K562 (cell line): Measurements from ENCODE around the gene TBC1D16.

Experiments
- CBX2 ChIP-seq: fragments of 200-600 bp; sonication (generic); IDR thresholded peaks from one replicate; pipeline ENCODE4 v1.6.1; 2012; ENCODE audit warnings: mild to moderate bottlenecking, low read length, inconsistent platforms; ENCODE audit not compliant: insufficient read depth, poor library complexity, severe bottlenecking
- HCFC1 ChIP-seq: IDR thresholded peaks from 2 replicates; pipeline ENCODE4 v1.6.1; 2012; ENCODE audit warnings: low read depth, low read length, improper control_type of control experiment
- NFIC ChIP-seq: fragments of 450-650 bp; IDR thresholded peaks from 2 replicates; pipeline ENCODE4 v1.6.1; 2017; ENCODE audit warnings: mild to moderate bottlenecking, inconsistent platforms
- PHF20 ChIP-seq: fragments of 450-650 bp; IDR thresholded peaks from 2 replicates; pipeline ENCODE4 v1.6.1; 2018; ENCODE audit not compliant: partially characterized antibody
- SETDB1 ChIP-seq: IDR thresholded peaks from one replicate; pipeline ENCODE4 v1.6.1; 2012; ENCODE audit warnings: low read length, control low read depth, inconsistent platforms
- TEAD2 ChIP-seq: fragments of 450-650 bp; IDR thresholded peaks from 2 replicates; pipeline ENCODE4 v1.6.1; 2016; ENCODE audit warnings: missing genetic modification characterization, control low read depth, missing compliant biosample characterization
- ZNF274 ChIP-seq: IDR thresholded peaks from 2 replicates; pipeline ENCODE4 v1.6.1; 2011; ENCODE audit warnings: low read depth, mild to moderate bottlenecking, low read length, moderate library complexity, borderline replicate concordance
- ZNF699 ChIP-seq: fragments of 250-450 bp; sonication (Bioruptor Pico); IDR thresholded peaks from 2 replicates; pipeline ENCODE4 v1.8.0; 2021; ENCODE audit warnings: mild to moderate bottlenecking, moderate library complexity; ENCODE audit not compliant: insufficient replicate concordance
- TF ChIP-seq, protein P1 (sequence below), 2 experiments: fragments of 450-650 bp; IDR thresholded peaks; 2 replicates each; pipeline ENCODE4 v1.6.1; 2016; ENCODE audit warnings: mild to moderate bottlenecking in 2 of 2, borderline replicate concordance in 1 of 2, low read depth in 1 of 2, moderate library complexity in 1 of 2

DNA sequence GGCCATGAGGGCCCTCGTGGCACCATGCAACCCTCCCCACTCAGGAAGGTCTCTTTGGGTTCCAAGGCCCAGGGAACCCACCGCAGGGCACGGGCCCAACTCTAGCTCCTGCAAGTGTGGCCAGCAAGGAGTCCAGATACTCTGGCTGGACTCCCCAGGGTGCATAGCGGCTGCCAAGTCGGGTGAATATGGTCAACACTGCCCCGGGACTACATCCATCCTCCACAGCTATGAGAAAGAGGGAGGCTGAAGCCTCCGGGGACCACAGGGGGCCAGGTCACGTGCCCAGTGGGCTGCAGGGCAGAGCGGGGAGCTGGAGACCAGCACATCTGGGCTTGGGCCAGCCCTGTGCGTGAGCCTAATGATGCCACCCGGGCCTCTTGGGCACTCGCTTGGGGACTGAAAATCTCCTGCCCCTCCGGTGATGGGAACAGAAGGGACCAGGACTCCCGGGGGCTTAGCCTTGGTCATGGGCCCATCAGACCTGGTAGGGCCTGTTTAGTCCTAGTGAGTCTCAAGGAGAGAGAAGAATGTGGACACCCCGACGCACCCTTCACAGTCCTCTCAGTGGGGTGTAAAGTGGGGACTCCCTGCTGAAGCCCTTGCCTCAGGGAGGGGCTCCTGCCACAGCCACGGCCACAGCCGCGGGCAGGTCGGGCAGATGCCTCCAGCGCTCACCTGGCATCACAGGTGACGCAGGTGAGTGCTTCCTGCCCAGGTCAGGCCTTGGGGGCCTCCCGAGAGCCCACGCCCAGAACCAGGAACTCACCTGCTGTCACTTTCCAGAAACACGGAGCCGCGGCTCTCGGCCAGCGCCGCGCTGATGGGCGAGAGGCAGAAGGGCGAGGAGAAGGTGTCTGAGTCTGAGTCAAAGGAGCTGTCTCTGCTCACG is 26.0 kb downstream of the TBC1D16 start:
- TF ChIP-seq, protein P1, sequence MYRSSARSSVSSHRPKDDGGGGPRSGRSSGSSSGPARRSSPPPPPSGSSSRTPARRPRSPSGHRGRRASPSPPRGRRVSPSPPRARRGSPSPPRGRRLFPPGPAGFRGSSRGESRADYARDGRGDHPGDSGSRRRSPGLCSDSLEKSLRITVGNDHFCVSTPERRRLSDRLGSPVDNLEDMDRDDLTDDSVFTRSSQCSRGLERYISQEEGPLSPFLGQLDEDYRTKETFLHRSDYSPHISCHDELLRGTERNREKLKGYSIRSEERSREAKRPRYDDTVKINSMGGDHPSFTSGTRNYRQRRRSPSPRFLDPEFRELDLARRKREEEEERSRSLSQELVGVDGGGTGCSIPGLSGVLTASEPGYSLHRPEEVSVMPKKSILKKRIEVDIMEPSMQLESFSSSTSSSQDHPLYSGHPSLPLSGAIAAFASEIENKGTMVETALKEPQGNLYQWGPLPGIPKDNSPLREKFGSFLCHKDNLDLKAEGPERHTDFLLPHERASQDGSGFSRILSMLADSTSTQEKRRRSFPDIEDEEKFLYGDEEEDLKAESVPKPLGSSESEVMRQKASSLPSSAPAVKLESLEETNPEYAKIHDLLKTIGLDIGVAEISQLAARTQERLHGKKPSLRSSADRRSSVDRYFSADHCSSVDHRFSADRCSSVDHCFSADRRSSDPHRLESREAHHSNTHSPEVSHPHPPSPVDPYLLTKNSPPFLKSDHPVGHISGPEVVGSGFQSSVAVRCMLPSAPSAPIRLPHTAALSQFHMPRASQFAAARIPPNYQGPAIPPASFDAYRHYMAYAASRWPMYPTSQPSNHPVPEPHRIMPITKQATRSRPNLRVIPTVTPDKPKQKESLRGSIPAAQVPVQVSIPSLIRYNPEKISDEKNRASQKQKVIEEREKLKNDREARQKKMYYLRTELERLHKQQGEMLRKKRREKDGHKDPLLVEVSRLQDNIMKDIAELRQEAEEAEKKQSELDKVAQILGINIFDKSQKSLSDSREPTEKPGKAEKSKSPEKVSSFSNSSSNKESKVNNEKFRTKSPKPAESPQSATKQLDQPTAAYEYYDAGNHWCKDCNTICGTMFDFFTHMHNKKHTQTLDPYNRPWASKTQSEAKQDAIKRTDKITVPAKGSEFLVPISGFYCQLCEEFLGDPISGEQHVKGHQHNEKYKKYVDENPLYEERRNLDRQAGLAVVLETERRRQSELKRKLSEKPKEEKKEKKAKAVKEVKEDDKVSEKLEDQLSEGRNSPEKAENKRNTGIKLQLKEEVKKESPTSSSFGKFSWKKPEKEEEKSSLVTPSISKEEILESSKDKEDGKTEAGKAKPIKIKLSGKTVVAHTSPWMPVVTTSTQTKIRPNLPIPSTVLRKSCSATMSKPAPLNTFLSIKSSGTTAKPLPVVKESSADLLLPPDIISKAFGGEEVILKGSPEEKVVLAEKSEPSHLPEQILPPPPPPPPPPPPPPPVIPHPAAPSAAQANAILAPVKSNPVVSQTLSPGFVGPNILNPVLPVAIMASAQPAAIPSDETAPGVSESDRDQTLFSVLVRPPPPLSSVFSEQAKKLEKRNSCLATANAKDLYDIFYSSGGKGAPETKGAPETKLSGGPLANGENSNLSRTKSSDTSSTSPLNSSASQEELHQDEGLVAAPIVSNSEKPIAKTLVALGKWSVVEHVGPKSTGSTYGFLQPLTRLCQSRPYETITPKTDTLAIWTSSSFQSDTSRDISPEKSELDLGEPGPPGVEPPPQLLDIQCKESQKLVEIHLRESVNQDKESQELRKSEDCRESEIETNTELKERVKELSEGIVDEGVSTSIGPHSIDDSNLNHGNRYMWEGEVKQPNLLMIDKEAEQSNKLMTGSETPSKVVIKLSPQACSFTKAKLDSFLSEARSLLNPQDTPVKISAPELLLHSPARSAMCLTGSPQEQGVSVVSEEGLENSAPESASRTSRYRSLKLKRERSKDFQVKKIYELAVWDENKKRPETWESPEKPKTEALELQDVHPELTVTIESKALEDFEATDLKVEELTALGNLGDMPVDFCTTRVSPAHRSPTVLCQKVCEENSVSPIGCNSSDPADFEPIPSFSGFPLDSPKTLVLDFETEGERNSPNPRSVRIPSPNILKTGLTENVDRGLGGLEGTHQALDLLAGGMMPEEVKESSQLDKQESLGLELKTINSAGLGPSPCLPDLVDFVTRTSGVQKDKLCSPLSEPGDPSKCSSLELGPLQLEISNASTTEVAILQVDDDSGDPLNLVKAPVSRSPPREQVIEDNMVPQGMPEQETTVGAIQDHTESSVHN (IDR thresholded peaks at IDR 0.05; ENCODE audit: borderline replicate concordance in 1 of 2, low read depth in 1 of 2): no peak
- TF ChIP-seq CBX2 (no peak), HCFC1 (no peak), TEAD2 (no peak), NFIC (no peak), ZNF699 (CRISPR knock-in tag) (no peak), PHF20 (no peak), SETDB1 (no peak), ZNF274 (no peak)
